Prostate gland (tissue), 2 donors: ENCODE measurements around the gene GRIK2.

ENCODE experiments used
- CTCF ChIP-seq, 4 experiments: fragments of 200-600 bp in 2 of 4; fragments of 450-650 bp in 2 of 4; sonication (generic) in 2 of 4; IDR thresholded peaks; 1 replicate in 3 of 4; 2 replicates in 1 of 4; pipeline ENCODE4 v1.5.1; 2016 to 2019; ENCODE audit warnings: antibody characterized with exemption in 4 of 4, mild to moderate bottlenecking in 2 of 4, moderate library complexity in 2 of 4
- POLR2A ChIP-seq: fragments of 450-650 bp; IDR thresholded peaks from one replicate; pipeline ENCODE4 v1.6.1; 2016; ENCODE audit warnings: antibody characterized with exemption, mild to moderate bottlenecking

- TF ChIP-seq POLR2A (no peak), CTCF (IDR thresholded peaks at IDR 0.05) (no peak)
These were observed 83.9 kb downstream of the GRIK2 start for GRCh38 chr6:101477436-101477835.
